ENCODE results near the gene CACNB4. TPM values are rescaled to one million over a fixed set of nuclear protein-coding genes. Genes with fewer than 3 reads are reported as not detected.
A peak's percentile ranks its signal among the peaks of the same experiment; 100 is the strongest.
"Not testable (repeated sequence)": the region's sequence is repeated elsewhere in the genome, so short reads cannot be mapped to it uniquely, and the experiment has no call there.

Gene CACNB4
- polyA plus RNA-seq, 1 donor, result 1.8 TPM

DNA sequence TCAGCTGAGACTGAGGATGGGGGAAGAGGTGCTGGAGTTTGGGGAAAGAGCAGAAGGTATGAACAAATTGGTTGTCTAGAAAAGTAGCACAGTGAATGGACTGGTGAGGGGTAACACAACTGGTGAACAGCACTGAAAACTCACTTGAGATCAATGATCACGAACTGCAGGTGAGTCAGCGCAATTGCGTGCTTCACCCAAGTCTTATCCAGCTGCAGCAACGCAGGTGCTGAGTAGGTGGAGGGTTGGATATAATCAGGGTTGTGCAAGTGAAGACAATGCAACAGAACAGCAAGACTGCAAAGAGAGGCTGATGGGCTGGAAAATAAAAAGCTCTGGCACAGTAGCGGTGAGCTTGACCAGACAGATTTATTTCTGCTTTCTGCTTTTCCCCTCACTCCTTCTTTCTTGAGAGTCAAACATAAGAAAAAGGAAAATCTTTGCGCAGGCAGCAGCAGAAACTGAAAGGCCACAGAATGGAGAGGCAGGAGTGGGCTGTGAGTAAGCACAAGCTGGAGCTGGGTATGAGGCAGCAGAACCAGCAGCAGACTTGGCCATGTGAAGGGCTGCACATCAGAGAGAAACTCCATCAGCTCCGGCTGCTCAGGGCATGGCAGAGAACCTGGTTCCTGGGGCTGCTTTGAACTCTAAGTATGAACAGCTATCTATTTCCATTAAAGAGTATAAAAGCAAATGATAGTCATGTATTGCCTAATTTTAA lies 171.2 kb downstream of the CACNB4 start:
- peaks cover 5% of the 10 kb centered on the region for H3K27me3 ChIP-seq (ENCODE audit: control insufficient read depth, insufficient read depth, low read length)
- H3K36me3 ChIP-seq (ENCODE audit: control insufficient read depth, insufficient read depth, low read length), result no peaks in the 10 kb centered on the region
- H3K27ac ChIP-seq (ENCODE audit: low read length), result no peak overlapping the region
- WGBS (ENCODE audit: insufficient coverage, low lambda C conversion rate), result no CpG with 5 or more reads among the region's 7 CpGs
- no peaks in the 10 kb centered on the region for H3K9me3 ChIP-seq (ENCODE audit: control insufficient read depth, low read depth, low read length)
- peak in 1 of 2 donors; percentile 13 for DNase-seq
- H3K4me3 ChIP-seq (ENCODE audit: low read length), result no peak overlapping the region
- no peaks in the 10 kb centered on the region for H3K4me1 ChIP-seq (ENCODE audit: control insufficient read depth, insufficient read depth, low read length)

DNA sequence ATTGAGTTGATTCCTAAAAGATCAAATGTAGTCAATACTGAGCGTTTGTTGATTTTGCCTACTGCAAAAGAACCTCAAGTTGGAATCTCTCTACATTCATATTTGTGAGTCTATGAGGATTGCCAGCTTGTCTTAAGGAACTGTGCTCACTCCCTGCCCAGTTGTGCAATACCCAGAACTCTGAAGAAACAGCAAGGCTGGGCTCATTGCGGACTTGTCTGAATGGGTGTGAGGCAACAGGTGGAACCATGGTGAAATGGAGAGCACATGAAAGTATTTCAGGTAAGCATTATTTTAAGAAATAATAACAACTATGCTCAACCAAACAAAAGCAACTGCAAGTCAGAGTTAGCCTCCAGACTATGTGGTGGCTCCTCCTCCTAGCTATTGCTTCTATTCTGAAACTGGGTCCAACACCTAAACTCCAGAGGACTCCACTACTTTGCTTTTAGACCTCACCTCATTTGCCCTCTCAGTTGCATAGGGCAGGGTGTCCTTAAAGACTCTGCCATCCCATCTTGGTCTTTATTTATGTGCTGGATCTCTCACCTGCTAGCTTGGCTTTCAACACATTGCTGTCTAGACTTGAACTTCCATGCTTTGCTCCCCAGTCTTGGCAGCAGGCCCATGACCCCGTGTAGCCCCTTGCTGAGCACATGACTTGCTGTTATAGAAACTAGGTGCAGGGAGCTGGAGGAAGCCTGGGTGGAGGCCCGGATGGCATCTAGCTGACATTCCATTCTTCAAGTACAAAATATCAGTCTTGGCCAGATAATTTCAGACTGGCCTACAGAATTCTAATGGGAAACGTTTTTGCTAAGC lies 175.8 kb downstream of the CACNB4 start:
- peaks cover 5% of the 10 kb centered on the region for H3K27me3 ChIP-seq (ENCODE audit: control insufficient read depth, insufficient read depth, low read length)
- no CpG with 5 or more reads among the region's 5 CpGs for WGBS (ENCODE audit: insufficient coverage, low lambda C conversion rate)

GRCh38 chr2:151919786-151920185 lies 179.1 kb downstream of the CACNB4 start:
- Histone ChIP-seq H3K27me3 (ENCODE audit: control insufficient read depth, insufficient read depth, low read length) (no peaks in the 10 kb centered on the region), H3K27ac (ENCODE audit: low read length) (no peak overlapping the region)
- WGBS (ENCODE audit: insufficient coverage, low lambda C conversion rate), result no CpG with 5 or more reads among the region's 1 CpG

More for the DNA sequence above, 175.8 kb downstream of the CACNB4 start:
- H3K27ac ChIP-seq (ENCODE audit: low read length), result peak overlapping the region; percentile 47
- DNase-seq, result peak; percentile 77 to 80
- H3K36me3 ChIP-seq (ENCODE audit: control insufficient read depth, insufficient read depth, low read length), result no peaks in the 10 kb centered on the region
- no peak overlapping the region for H3K4me3 ChIP-seq (ENCODE audit: low read length)
- no peaks in the 10 kb centered on the region for H3K4me1 ChIP-seq (ENCODE audit: control insufficient read depth, insufficient read depth, low read length)
- no peaks in the 10 kb centered on the region for H3K9me3 ChIP-seq (ENCODE audit: control insufficient read depth, low read depth, low read length)

DNA sequence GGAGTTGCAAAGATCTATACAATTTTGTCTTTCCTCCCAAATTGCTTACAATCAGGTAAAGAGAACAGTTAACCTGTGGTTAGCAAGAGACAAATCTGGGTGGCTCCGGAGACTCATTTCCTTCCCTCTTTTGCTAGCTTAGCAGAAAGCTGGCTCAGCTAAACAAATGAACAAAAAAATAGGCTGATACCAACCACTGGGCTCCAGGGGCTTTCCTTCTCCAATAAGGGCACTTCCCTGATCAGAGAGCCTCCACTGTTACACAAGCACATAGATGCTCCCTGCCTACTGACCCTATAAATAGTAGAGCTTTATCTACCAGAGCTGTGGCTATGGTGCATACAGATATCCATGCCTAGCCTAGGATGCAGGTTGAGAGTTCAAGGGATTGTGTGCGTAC lies 180.5 kb downstream of the CACNB4 start:
- H3K4me3 ChIP-seq (ENCODE audit: low read length), result no peak overlapping the region
- H3K36me3 ChIP-seq (ENCODE audit: control insufficient read depth, insufficient read depth, low read length), result no peaks in the 10 kb centered on the region
- no peaks in the 10 kb centered on the region for H3K9me3 ChIP-seq (ENCODE audit: control insufficient read depth, low read depth, low read length)
- no CpG with 5 or more reads among the region's 2 CpGs for WGBS (ENCODE audit: insufficient coverage, low lambda C conversion rate)
- DNase-seq, result no peak
- no peaks in the 10 kb centered on the region for H3K4me1 ChIP-seq (ENCODE audit: control insufficient read depth, insufficient read depth, low read length)
- H3K27ac ChIP-seq (ENCODE audit: low read length), result no peak overlapping the region
- H3K27me3 ChIP-seq (ENCODE audit: control insufficient read depth, insufficient read depth, low read length), result no peaks in the 10 kb centered on the region

More at GRCh38 chr2:151919786-151920185, 179.1 kb downstream of the CACNB4 start:
- Histone ChIP-seq H3K9me3 (ENCODE audit: control insufficient read depth, low read depth, low read length) (no peaks in the 10 kb centered on the region), H3K4me3 (ENCODE audit: low read length) (no peak overlapping the region), H3K36me3 (ENCODE audit: control insufficient read depth, insufficient read depth, low read length) (no peaks in the 10 kb centered on the region), H3K4me1 (ENCODE audit: control insufficient read depth, insufficient read depth, low read length) (no peaks in the 10 kb centered on the region)
- DNase-seq, result no peak

DNA sequence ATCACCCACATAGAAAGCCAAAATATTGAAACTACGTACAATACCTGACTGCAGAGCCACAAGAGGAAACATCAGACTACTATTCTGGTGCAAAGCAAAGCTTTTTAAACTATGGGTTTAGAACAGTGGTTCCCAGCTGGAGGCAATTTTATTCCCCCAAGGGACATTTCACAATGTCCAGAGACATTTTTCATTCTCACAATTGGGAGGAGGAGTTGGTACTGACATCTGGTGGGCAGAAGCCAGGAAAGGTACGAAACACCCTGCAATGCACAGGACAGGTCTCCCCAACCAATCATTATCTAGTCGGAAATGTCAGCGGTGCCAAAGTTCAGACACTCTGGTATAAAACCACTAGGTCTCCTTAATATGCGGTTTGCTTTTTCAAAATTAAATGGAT lies 182.2 kb downstream of the CACNB4 start:
- DNase-seq, result no peak
- no peak overlapping the region for H3K27ac ChIP-seq (ENCODE audit: low read length)
- 67% methylated on average over 1 of the region's 5 CpGs for WGBS (ENCODE audit: insufficient coverage, low lambda C conversion rate)

DNA sequence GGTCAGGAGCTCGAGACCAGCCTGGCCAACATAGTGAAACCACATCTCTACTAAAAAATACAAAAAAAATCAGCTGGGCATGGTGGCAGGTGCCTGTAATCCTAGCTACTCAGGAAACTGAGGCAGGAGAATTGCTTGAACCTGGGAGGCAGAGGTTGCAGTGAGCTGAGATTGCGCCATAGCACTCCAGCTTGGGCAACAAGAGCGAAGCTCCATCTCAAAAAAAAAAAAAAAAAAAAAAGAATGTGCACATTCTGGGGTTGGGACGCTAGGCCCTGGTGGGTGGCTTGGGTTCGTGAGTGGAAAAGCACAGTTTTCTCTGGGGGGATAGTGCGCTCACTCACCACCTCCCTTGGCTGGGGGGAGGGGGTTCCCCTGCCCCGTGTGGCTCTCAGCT lies 183.2 kb downstream of the CACNB4 start:
- not testable (repeated sequence) for H3K27me3 ChIP-seq (ENCODE audit: control insufficient read depth, insufficient read depth, low read length); H3K4me1 ChIP-seq (ENCODE audit: control insufficient read depth, insufficient read depth, low read length); H3K27ac ChIP-seq (ENCODE audit: low read length); DNase-seq; H3K9me3 ChIP-seq (ENCODE audit: control insufficient read depth, low read depth, low read length); H3K36me3 ChIP-seq (ENCODE audit: control insufficient read depth, insufficient read depth, low read length); H3K4me3 ChIP-seq (ENCODE audit: low read length)
- no CpG with 5 or more reads among the region's 7 CpGs for WGBS (ENCODE audit: insufficient coverage, low lambda C conversion rate)

More for the DNA sequence above, 182.2 kb downstream of the CACNB4 start:
- Histone ChIP-seq H3K4me1 (ENCODE audit: control insufficient read depth, insufficient read depth, low read length) (no peaks in the 10 kb centered on the region), H3K36me3 (ENCODE audit: control insufficient read depth, insufficient read depth, low read length) (no peaks in the 10 kb centered on the region), H3K27me3 (ENCODE audit: control insufficient read depth, insufficient read depth, low read length) (no peaks in the 10 kb centered on the region), H3K9me3 (ENCODE audit: control insufficient read depth, low read depth, low read length) (no peaks in the 10 kb centered on the region), H3K4me3 (ENCODE audit: low read length) (no peak overlapping the region)

DNA sequence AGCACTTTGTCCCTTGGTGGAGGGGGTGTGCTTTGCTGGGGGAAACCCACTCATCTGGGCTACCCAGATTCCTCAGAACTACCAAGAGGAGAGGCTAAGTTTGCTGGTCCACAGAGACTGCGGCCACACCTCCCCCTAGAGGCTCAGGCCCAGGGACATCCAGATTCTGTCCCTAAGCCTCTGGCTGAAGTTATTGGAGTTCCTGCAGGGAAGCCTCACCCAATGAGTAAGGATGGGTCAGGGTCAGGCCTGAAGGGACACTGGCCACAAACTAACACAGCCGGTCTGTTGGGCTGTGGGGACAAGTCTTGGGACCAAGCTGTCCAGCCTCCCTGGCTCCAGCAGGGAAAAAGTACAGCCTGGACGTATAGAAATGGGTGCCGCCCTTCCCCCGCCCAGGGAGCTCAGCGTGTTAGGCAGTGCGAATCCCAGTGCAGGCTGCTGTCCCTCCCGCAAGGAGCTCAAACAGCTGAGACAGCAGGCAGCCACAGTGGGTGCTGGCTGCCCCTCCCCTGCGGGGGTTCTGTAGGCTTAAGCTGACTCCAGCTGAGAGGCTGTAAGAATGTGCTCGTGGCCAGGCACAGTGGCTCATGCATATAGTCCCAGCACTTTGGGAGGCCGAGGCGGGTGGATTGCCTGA lies 183.7 kb downstream of the CACNB4 start:
- no peaks in the 10 kb centered on the region for H3K9me3 ChIP-seq (ENCODE audit: control insufficient read depth, low read depth, low read length)
- no peak for DNase-seq
- no peaks in the 10 kb centered on the region for H3K4me1 ChIP-seq (ENCODE audit: control insufficient read depth, insufficient read depth, low read length)
- no peak overlapping the region for H3K27ac ChIP-seq (ENCODE audit: low read length)
- WGBS (ENCODE audit: insufficient coverage, low lambda C conversion rate), result no CpG with 5 or more reads among the region's 12 CpGs
- H3K36me3 ChIP-seq (ENCODE audit: control insufficient read depth, insufficient read depth, low read length), result no peaks in the 10 kb centered on the region
- H3K4me3 ChIP-seq (ENCODE audit: low read length), result no peak overlapping the region
- no peaks in the 10 kb centered on the region for H3K27me3 ChIP-seq (ENCODE audit: control insufficient read depth, insufficient read depth, low read length)

- 88% methylated on average over 1 of the region's 2 CpGs for WGBS (ENCODE audit: insufficient coverage, low lambda C conversion rate)
- no peaks in the 10 kb centered on the region for H3K4me1 ChIP-seq (ENCODE audit: control insufficient read depth, insufficient read depth, low read length)
- no peaks in the 10 kb centered on the region for H3K27me3 ChIP-seq (ENCODE audit: control insufficient read depth, insufficient read depth, low read length)
- no peak overlapping the region for H3K27ac ChIP-seq (ENCODE audit: low read length)
- H3K4me3 ChIP-seq (ENCODE audit: low read length), result no peak overlapping the region
- no peaks in the 10 kb centered on the region for H3K9me3 ChIP-seq (ENCODE audit: control insufficient read depth, low read depth, low read length)
- no peak for DNase-seq
- no peaks in the 10 kb centered on the region for H3K36me3 ChIP-seq (ENCODE audit: control insufficient read depth, insufficient read depth, low read length)
Observed at GRCh38 chr2:151908204-151908882, 190.5 kb downstream of the CACNB4 start.

- 80% methylated on average over 1 of the region's 6 CpGs for WGBS (ENCODE audit: insufficient coverage, low lambda C conversion rate)
Observed at GRCh38 chr2:151907286-151908203, 191.3 kb downstream of the CACNB4 start.

More at GRCh38 chr2:151907286-151908203, 191.3 kb downstream of the CACNB4 start:
- Histone ChIP-seq H3K27me3 (ENCODE audit: control insufficient read depth, insufficient read depth, low read length) (no peaks in the 10 kb centered on the region), H3K27ac (ENCODE audit: low read length) (no peak overlapping the region), H3K4me1 (ENCODE audit: control insufficient read depth, insufficient read depth, low read length) (no peaks in the 10 kb centered on the region), H3K4me3 (ENCODE audit: low read length) (no peak overlapping the region), H3K9me3 (ENCODE audit: control insufficient read depth, low read depth, low read length) (no peaks in the 10 kb centered on the region), H3K36me3 (ENCODE audit: control insufficient read depth, insufficient read depth, low read length) (no peaks in the 10 kb centered on the region)
- DNase-seq, result no peak

Data from large intestine (tissue), 3 donors.